ENCODE data around the gene DNAJC27.

GRCh38 chr2:24909555-24910177, 62.1 kb downstream of the DNAJC27 start:
- TF ChIP-seq CTCF (IDR thresholded peaks at IDR 0.05), result no peak
- TF ChIP-seq EP300 (IDR thresholded peaks at IDR 0.05; ENCODE audit: low read depth), result no peak
- TF ChIP-seq POLR2AphosphoS5 (IDR thresholded peaks at IDR 0.05), result no peak

Measured in transverse colon (tissue), 4 donors.